ENCODE data around the gene CFB. TPM values are rescaled to one million over a fixed set of nuclear protein-coding genes. Genes with fewer than 3 reads are reported as not detected.

The CFB gene
- total RNA-seq, 1 donor from 2014 or later, result 1.4 TPM

DNA sequence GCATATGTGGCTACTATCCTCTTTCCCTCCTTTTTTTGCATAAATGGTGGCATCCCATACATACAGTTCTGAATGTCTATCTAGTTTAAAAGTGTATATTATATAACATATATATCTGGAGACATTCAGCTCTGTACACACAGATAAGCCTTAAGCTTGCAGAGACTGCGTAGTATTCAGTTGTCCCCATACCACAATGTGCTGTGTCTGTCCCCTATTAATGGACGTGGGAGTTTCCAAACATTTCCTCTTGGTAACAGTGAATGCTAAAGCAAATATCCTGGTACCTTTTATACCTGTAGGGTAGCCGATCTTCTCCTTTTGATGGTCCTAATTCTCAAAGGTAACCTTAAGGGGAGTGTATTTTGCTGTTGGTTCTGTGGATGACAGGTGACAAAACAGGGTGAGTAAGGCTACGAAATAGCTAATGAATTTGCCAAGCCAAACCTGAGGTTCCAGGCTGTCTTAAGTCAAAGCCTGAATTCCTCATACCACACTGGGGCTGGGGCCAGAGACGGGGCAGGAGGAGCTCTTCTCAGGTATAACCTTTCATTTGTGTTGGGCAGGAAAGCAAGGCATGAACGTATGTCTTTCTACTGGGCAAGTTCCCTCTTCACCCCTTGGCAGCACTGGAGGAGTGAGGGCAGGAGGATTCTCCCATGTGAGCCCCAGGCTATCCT is 26.1 kb upstream of the CFB start:
- Mint-ChIP-seq H3K27ac (no peak overlapping the region), H3K4me1 (peaks cover 8% of the 10 kb centered on the region), H3K4me3 (no peak overlapping the region), H3K36me3 (no peaks in the 10 kb centered on the region), H3K9me3 (no peaks in the 10 kb centered on the region), H3K27me3 (ENCODE audit: low read depth) (no peaks in the 10 kb centered on the region)
- no peak for DNase-seq (ENCODE audit: low spot score in 2 of 2, unreplicated experiment in 2 of 2)
- no peak for TF ChIP-seq CTCF (IDR thresholded peaks at IDR 0.05; ENCODE audit: unreplicated experiment)

GRCh38 chr6:31920811-31921210 is 25.1 kb upstream of the CFB start:
- Mint-ChIP-seq H3K4me3 (no peak overlapping the region), H3K4me1 (peaks cover 6% of the 10 kb centered on the region), H3K9me3 (no peaks in the 10 kb centered on the region), H3K36me3 (no peaks in the 10 kb centered on the region), H3K27me3 (ENCODE audit: low read depth) (no peaks in the 10 kb centered on the region), H3K27ac (no peak overlapping the region)
- TF ChIP-seq CTCF (IDR thresholded peaks at IDR 0.05; ENCODE audit: unreplicated experiment), result no peak
- no peak for DNase-seq (ENCODE audit: low spot score in 2 of 2, unreplicated experiment in 2 of 2)

- no peak overlapping the region for H3K4me3 Mint-ChIP-seq
- H3K36me3 Mint-ChIP-seq, result no peaks in the 10 kb centered on the region
- H3K4me1 Mint-ChIP-seq, result peaks cover 4% of the 10 kb centered on the region
- H3K9me3 Mint-ChIP-seq, result no peaks in the 10 kb centered on the region
- DNase-seq (ENCODE audit: low spot score in 2 of 2, unreplicated experiment in 2 of 2), result no peak
- no peak for TF ChIP-seq CTCF (IDR thresholded peaks at IDR 0.05; ENCODE audit: unreplicated experiment)
- H3K27me3 Mint-ChIP-seq (ENCODE audit: low read depth), result peaks cover 12% of the 10 kb centered on the region
- no peak overlapping the region for H3K27ac Mint-ChIP-seq
Measured at GRCh38 chr6:31922942-31923341, 23.0 kb upstream of the CFB start.

- DNase-seq (ENCODE audit: low spot score in 2 of 2, unreplicated experiment in 2 of 2), result no peak
- Mint-ChIP-seq H3K27me3 (ENCODE audit: low read depth) (peaks cover 16% of the 10 kb centered on the region), H3K4me3 (no peak within 1 kb of the TSS), H3K9me3 (no peaks in the 10 kb centered on the region), H3K27ac (no peak within 1 kb of the TSS), H3K4me1 (no peaks in the 10 kb centered on the region), H3K36me3 (no peaks in the 10 kb centered on the region)
- TF ChIP-seq CTCF (IDR thresholded peaks at IDR 0.05; ENCODE audit: unreplicated experiment), result no peak
Measured at GRCh38 chr6:31927242-31927862, 18.5 kb upstream of the CFB start, which contains the start of gene C2. Gene C2, plus strand, starts transcription at chr6:31927717. Its CDS starts 36 bp downstream, at chr6:31927753.

- Mint-ChIP-seq H3K27me3 (ENCODE audit: low read depth) (peaks cover 18% of the 10 kb centered on the region), H3K4me3 (no peak overlapping the region), H3K27ac (no peak overlapping the region), H3K36me3 (no peaks in the 10 kb centered on the region), H3K9me3 (no peaks in the 10 kb centered on the region), H3K4me1 (no peaks in the 10 kb centered on the region)
- DNase-seq (ENCODE audit: low spot score in 2 of 2, unreplicated experiment in 2 of 2), result no peak
- no peak for TF ChIP-seq CTCF (IDR thresholded peaks at IDR 0.05; ENCODE audit: unreplicated experiment)
Measured at GRCh38 chr6:31927863-31928671, 17.8 kb upstream of the CFB start.
